Measurements from ENCODE around the gene PCNX1.
"Not testable (repeated sequence)": the region's sequence is repeated elsewhere in the genome, so short reads cannot be mapped to it uniquely, and the experiment has no call there.

The PCNX1 gene

GRCh38 chr14:71143381-71144290, 236.4 kb downstream of the PCNX1 start:
- no peak for DNase-seq (ENCODE audit: low read depth in 2 of 2, low spot score in 1 of 2)

- not testable (repeated sequence) for DNase-seq (ENCODE audit: low read depth in 2 of 2, low spot score in 1 of 2)
These were observed 240.1 kb downstream of the PCNX1 start for GRCh38 chr14:71147335-71147734.

- DNase-seq (ENCODE audit: low read depth in 2 of 2, low spot score in 1 of 2) = no peak
These were observed 241.4 kb downstream of the PCNX1 start for GRCh38 chr14:71148627-71149026.

GRCh38 chr14:71150737-71151136, 243.5 kb downstream of the PCNX1 start:
- DNase-seq (ENCODE audit: low read depth in 2 of 2, low spot score in 1 of 2) = no peak

- DNase-seq (ENCODE audit: low read depth in 2 of 2, low spot score in 1 of 2) = no peak
These were observed 248.5 kb downstream of the PCNX1 start for GRCh38 chr14:71155743-71156142.

GRCh38 chr14:71163050-71163841, 256.0 kb downstream of the PCNX1 start:
- DNase-seq (ENCODE audit: low read depth in 2 of 2, low spot score in 1 of 2) = no peak

GRCh38 chr14:71163842-71164629, 256.8 kb downstream of the PCNX1 start:
- DNase-seq (ENCODE audit: low read depth in 2 of 2, low spot score in 1 of 2) = no peak
